GM21423 (cell line): ENCODE measurements around the gene IGSF9.

ENCODE experiments used
- ATAC-seq: cut with Tn5 transposase; IDR thresholded peaks from one replicate; pipeline ENCODE4 v1.9.1; 2021; ENCODE audit warnings: mild to moderate bottlenecking, moderate library complexity; ENCODE audit not compliant: unreplicated experiment

IGSF9 gene

GRCh38 chr1:159877695-159878444, 67.5 kb downstream of the IGSF9 start:
- no peak for ATAC-seq
